Mucosa of descending colon (tissue), 3 donors: ENCODE data around the gene PHF21B. TPM values are rescaled to one million over a fixed set of nuclear protein-coding genes. Genes with fewer than 3 reads are reported as not detected.

Experiments used
- ATAC-seq: fragments of 200-7000 bp; cut with Tn5 transposase; one replicate; pipeline ENCODE4 v1.9.1; 2020; ENCODE audit warnings: mild to moderate bottlenecking, moderate library complexity
- DNase-seq, 3 donors: peaks; one replicate each; pipeline ENCODE4 v3.0.0-alpha.2; 2020
- H3K36me3 ChIP-seq: fragments of 200-600 bp; one replicate; pipeline ENCODE4 v1.8.0; 2021; ENCODE audit warnings: low read depth, mild to moderate bottlenecking
- H3K4me1 ChIP-seq: fragments of 200-600 bp; one replicate; pipeline ENCODE4 v1.8.0; 2021; ENCODE audit warnings: low read depth, mild to moderate bottlenecking
- H3K4me3 ChIP-seq: fragments of 200-600 bp; one replicate; pipeline ENCODE4 v1.8.0; 2021; ENCODE audit warnings: mild to moderate bottlenecking
- H3K9me3 ChIP-seq: fragments of 200-600 bp; one replicate; pipeline ENCODE4 v1.8.0; 2021; ENCODE audit warnings: mild to moderate bottlenecking
- CTCF ChIP-seq: fragments of 200-600 bp; IDR thresholded peaks from one replicate; pipeline ENCODE4 v1.8.0; 2022; ENCODE audit warnings: antibody characterized with exemption, mild to moderate bottlenecking
- intact Hi-C, 2 donors: fragments of 100-400 bp; cut with DNase I in 1 of 2; cut with micrococcal nuclease in 1 of 2; formaldehyde crosslinking; loops; one replicate each; pipeline versions ENCODE4 v1.11.0 to v1.11.1; 2022; cut with DNase I, micrococcal nuclease
- total RNA-seq, 3 donors: library from RNA; stranded (reverse); fragmentation: NEBNext Ultra II Directional in 2 of 3; extraction: Animal tissue kit (Norgen Biotek cat#: 25700) in 2 of 3; gene quantifications; one replicate each; pipeline versions ENCODE4 v1.2.1 to v1.2.4, GENCODE V29; 2021 to 2023
- donor health status: DM: no; HTN: no; CAD: no; lungs with moderate emphysema.
- donor health status: DM: no; HTN: no; CAD: no.
- donor health status: DM: no; HTN: yes; CAD: no.

PHF21B gene
- total RNA-seq, 3 donors from 2014 or later: 0.41 TPM; not detected in 2

- intact Hi-C loops: no loop called here
- TF ChIP-seq CTCF: no peak
- ATAC-seq: no peak
Observed at GRCh38 chr22:44920183-44920582, 89.6 kb downstream of the PHF21B start.

GRCh38 chr22:44919691-44920090 is 90.1 kb downstream of the PHF21B start:
- ATAC-seq: no peak
- Histone ChIP-seq H3K4me3 (no peak overlapping the region), H3K4me1 (no peaks in the 10 kb centered on the region), H3K36me3 (no peaks in the 10 kb centered on the region), H3K9me3 (no peaks in the 10 kb centered on the region)
- TF ChIP-seq CTCF: no peak
- peak in 1 of 3 donors; percentile 43 for DNase-seq
- intact Hi-C loops: no loop called here

More at GRCh38 chr22:44920183-44920582, 89.6 kb downstream of the PHF21B start:
- Histone ChIP-seq H3K4me1 (no peaks in the 10 kb centered on the region), H3K36me3 (no peaks in the 10 kb centered on the region), H3K9me3 (no peaks in the 10 kb centered on the region), H3K4me3 (no peak overlapping the region)
- peak in 1 of 3 donors; percentile 14 for DNase-seq

DNA sequence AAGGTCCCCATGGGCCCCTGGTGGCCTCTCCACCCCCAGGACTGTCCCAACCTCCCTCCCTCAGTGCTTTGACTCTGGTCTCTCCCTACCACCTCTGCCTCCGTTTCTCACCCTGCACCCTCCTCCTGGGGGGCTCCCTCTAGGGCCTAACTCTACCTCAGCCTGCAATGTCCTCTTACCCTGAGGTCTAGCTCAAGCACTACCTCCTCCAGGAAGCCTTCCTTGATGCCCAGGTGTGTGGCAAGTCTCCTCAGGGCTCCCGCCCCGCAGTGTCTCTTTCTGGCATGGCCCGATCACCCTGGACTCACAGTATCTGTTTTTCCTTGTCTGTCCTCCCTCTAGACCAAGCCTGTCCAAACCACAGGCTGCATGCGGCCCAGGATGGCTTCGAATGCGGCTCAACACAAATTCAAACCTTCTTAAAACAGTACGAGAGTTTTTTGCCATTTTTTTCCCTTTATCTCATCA is 90.8 kb downstream of the PHF21B start:
- Histone ChIP-seq H3K9me3 (no peaks in the 10 kb centered on the region), H3K36me3 (no peaks in the 10 kb centered on the region), H3K4me1 (no peaks in the 10 kb centered on the region), H3K4me3 (no peak overlapping the region)
- TF ChIP-seq CTCF: no peak
- DNase-seq (no peak), ATAC-seq (no peak)
- intact Hi-C loops: no loop called here

DNA sequence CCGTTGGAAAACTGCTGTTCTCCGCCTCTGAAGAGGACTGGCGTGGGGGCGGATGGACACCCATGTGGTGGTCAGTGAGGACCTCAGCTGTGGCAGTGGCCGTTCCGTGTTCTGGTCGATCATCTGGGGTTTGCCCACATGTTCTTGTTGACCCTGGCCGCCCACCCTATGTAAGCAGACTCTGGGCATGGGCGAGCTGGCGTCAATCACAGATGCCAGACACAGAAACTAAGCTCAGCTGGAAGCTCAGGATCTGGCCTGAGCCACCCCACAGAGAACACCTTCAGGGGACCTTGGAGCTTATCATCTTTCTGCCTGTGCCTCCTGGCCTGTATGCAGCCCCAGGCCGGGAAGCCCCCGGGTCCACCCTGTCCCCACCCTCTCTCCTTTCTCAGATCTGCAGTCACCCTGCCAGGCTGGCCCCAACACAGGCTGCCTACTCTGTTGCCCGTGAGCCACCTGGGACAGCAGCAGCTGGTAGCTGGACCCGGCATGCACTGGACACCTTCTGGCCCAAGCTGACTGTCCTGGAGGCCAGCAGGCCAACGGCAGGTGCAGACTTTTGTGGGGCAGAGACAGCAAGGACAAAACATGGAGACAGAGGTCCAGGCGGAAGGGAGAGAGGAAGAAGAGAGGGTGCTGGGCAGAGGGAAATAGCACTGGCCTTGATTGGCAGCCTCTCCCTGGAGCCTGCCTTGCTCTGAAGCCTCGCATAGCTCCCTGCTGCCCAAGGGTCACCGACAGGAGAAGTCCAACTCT is 91.5 kb downstream of the PHF21B start:
- Histone ChIP-seq H3K4me1 (no peaks in the 10 kb centered on the region), H3K4me3 (no peak overlapping the region), H3K36me3 (no peaks in the 10 kb centered on the region), H3K9me3 (no peaks in the 10 kb centered on the region)
- ATAC-seq (no peak), DNase-seq (peak in 1 of 3 donors; percentile 30)
- TF ChIP-seq CTCF: no peak
- intact Hi-C loops: no loop called here

DNA sequence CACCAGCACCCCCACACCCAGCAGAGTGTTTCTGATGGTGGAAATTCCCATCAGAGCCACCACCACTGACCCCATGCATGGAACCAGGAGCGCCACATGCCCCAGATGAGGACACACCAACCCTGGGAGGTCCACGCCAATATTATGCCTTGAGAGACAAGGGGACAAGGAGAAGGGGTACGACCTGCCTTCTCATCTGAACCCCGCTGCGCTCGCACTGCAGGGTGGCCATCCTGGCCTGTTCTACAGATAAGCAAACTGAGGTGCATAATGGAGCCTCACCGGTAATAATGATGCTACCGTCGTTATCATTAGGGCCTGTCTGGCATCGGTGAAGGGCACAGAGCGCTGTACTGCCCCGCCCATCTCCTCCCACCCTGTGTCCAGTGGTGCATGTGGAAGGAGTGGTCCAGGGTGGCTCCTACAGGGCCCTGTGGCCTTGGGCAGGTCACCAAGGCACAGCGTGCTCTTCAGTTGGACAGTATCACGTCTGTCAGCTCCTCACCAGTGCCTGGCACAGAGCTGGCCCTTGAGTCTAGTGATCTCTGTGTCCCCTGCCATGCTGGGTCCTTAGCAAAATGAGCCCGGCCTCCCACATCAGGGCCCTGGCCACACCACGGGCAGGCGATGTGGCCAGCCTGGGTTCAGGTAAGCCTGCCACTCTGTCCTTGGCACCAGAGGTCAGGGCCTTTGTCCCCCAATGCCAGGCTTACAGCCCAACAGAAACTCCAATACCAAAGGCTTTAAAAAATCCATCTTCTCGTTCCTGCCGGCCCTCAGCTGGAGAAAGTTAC is 92.2 kb downstream of the PHF21B start:
- no peak for TF ChIP-seq CTCF
- Histone ChIP-seq H3K36me3 (no peaks in the 10 kb centered on the region), H3K4me3 (no peak overlapping the region), H3K9me3 (no peaks in the 10 kb centered on the region), H3K4me1 (no peaks in the 10 kb centered on the region)
- ATAC-seq (no peak), DNase-seq (peak in 1 of 3 donors; percentile 23)
- intact Hi-C loops: no loop called here
